CD4-positive, alpha-beta T cell treated with Interleukin-1 beta for 1 hour (primary cell): Measurements from ENCODE around the gene GRIP2.

Source experiments
- DNase-seq, 2 donors: peaks; one replicate each; pipeline ENCODE4 v3.0.0-alpha.2; 2020 to 2022

Gene GRIP2

DNA sequence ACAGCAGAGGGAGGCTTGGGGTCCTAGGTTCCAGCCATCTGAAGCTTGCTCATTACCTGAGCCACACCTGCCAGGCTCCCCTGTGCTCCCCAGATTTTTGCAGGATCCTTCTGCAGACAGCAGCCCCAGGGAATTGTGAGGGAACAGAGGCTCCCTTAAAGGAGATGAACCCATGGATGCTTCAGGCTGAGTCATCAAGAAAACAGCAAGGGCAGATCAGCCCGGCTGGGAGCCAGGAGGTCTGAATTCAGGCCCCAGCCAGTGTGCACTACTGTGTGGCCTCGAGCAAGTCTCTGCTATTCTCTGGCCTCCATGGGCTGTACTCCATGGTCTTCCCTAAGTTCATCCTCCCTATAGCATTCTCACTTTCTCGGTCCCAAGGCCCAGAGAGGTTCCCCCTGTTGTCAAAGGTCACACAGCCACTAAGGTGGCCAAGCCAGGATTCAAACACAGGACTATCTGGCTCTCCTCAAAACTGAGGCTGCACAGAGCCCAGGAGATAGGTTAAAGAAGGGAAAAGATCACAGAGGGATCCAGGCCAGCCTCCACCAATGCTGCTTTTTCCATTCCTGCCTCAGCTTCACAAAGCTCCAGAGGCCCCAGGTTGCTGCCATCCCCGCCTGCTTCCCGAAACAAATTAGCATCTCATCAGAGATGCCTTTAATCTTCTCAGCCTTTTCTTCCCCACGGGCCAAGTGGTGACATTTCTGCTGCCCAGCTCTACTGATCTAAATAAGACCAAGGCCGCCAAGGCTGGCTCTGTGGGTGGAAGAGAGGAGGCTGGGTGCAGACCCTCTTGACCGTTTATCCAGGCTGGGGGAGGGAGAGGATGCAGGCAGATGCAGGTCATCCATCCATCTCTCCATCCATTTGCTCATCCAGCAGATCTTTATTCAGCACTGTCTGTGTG is 21.2 kb upstream of the GRIP2 start:
- no peak for DNase-seq

- no peak for DNase-seq
These were observed 20.0 kb upstream of the GRIP2 start for GRCh38 chr3:14560110-14560509.

GRCh38 chr3:14558029-14558428 is 17.9 kb upstream of the GRIP2 start:
- no peak for DNase-seq

- DNase-seq, result no peak
These were observed 15.7 kb upstream of the GRIP2 start for GRCh38 chr3:14555835-14556234.

GRCh38 chr3:14554715-14555114 is 14.6 kb upstream of the GRIP2 start:
- no peak for DNase-seq

- no peak for DNase-seq
These were observed 13.7 kb upstream of the GRIP2 start for GRCh38 chr3:14553871-14554270.

GRCh38 chr3:14552717-14553116 is 12.6 kb upstream of the GRIP2 start:
- no peak for DNase-seq

GRCh38 chr3:14552041-14552648 is 12.0 kb upstream of the GRIP2 start:
- DNase-seq, result no peak

DNA sequence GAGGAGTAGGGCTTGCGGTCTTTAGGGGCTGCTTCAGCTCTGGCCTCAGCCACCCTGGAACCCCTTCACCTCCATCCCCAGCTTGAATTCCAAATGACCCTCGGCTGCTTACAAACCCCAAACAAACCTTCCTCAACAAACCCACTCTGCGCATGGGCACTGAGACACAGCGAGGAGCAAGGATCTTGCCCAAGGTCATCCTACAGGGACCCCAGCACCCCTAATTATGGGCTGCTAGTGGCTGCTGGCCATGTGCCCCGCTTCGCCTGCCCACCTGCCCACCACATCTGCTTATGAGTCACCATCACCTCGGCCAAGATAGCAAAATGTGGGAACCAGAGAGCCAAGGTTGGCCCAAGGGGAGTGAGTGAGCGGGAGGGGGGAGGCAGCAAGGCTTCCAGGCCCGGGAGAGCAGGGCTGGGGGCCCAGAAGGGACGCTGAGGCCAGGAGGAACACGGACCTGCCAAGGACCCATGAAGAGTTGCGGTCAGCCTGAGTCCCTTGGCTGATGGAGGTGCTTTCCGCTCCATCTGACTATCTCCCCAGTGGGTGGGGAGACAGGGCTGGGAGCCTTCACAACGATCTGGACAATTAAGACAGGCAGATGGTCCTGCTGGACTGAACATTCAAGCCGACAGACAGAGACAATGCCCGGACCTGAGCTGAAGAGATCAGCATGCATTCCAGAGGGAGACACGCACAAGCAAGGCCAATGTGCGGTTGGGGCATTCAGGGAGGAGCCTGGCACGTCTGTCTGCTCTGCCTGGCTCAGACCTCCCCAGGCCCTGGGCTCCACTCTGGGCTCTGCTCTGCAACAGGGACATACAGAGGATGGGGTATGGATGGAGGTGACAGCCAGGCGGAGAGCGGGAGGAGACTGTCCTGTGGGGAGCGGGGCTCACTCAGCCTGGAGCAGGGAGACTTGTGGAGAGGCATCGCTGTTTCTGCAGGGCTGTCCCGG is 10.8 kb upstream of the GRIP2 start:
- no peak for DNase-seq

- no peak for DNase-seq
These were observed 10.0 kb upstream of the GRIP2 start for GRCh38 chr3:14550181-14550580.

DNA sequence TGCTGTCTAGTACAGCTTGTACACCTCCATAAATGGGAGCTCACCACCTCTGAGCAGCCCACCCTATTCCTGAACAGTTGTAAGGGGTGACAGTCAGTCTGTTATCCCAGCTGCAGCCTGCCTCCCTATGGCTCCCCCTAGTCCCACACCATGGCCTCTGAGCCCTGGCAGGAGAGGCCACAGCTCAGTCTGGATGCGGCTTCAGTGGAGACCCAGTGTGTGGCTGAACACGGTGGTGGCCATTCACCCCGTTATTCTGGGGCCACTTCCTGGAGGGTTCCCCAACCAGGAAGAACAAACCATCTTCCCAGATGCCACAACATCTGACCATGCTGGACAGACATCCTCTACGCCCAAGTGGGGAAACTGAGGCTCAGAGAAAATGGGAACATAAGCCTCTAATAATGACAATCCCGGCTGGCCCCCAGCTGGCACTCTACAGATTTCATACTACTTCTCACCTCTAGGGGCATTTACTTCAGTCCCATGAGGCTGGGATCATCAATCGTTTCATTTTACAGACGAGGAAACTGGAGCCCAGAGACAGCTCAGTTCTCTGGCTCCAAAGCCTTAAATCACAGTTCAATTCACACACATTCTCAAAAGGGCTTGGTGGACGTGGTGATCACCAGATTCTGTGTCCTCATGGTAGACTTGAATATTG is 9.2 kb upstream of the GRIP2 start:
- no peak for DNase-seq

GRCh38 chr3:14548321-14548729 is 8.2 kb upstream of the GRIP2 start:
- peak; percentile 15 to 24 for DNase-seq

DNA sequence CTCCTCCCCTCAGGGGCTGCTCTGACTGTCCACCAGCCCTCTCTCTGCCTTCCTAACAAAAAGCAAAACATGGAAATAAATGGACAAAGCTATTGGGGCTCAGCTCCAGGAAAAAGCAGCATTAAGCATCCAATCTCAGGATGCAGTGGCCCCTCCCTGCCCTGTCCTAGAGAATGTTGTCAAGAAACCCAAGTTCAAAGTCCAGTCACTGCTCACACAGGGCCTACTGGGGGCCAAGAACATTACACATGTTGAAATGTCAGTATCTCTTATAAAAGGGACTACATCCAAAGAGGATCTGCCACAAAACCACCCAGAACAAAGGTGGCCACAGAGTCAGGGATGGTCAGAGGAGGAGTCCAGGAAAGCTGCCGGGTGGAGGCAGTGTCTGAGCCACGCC is 7.6 kb upstream of the GRIP2 start:
- DNase-seq, result no peak

DNA sequence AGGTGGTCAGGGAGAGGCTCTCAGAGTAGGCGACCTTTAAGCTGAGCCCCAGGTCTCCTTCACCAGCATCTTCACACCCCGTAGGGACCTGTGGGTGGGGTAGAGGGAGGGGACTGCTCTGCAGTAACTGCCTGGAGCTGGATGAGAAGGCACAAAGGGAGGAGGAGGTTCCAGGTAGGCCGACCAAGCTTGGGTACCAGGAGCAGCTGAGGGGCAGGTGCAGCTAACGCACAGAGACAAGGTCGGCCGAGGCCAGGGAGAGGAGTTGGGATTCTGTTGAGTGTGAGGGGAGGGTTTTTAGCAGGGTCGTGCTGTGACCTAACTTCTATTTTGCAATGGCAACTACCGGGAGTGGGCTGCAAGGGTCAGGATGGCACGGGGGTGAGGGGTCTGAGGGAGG is 5.9 kb upstream of the GRIP2 start:
- no peak for DNase-seq

DNA sequence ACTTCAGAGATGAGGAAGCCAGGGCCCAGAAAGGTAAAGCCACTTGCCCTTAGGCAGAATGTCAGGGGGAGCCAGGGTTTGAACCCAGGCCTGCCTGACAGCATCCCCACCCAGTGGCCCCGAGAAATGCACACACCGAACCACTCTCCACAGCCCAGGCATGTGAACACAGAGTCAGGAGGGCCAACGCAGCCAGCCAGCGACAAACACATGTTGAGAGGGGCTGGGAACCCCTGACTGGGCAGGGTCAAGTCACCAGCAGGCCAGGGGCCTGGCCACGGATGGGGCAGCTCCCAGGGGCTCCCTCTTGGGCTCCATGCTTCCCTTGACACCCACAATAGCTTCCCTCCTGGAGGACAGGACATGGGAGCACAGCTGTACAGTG is 5.1 kb upstream of the GRIP2 start:
- no peak for DNase-seq

DNA sequence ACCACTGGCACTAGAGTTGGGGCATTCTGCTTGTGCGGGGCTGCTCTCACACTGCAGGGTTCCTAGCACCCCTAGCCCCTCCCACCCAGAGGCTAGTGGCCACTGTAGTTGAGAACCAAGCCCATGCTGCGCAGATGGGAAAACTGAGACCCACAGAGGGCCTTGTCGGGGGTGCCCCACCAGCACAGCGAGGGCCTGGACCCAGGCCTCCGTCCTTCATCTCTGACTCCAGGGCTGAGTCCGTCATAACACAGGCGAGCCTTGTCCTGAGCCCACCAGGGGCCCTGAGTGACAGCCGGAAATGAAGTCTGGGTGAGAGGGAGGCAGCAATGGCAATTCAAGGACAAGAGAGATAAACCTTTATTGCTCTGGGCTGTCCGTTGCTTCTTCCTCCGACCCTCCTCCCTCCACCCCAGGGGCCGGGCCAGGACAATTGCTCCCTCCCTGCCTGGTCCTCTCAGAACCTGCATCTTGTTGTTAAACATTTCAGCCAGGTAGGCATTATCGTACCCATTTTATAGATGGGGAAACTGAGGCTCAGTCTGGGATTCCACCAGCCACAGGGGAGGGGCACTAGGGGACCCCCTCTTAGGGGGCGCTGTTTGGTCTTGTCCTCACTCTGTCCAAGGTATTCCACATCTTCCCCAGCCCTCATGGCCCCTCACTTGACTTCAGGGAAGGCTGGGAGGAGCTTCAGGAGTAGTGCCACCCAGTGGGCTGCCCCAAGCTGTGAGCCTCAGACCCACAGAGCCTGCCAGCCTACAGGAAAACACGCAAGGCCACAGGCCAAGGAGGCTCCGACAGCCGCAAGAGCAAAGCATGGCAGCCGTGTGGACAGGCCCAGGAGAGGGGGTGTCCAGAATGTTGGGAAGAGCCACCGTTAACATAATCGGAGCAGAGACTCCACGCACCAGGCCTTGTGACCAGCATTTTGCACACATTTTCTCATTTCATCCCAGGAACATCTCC is 4.4 kb upstream of the GRIP2 start:
- no peak for DNase-seq

GRCh38 chr3:14543446-14543845 is 3.3 kb upstream of the GRIP2 start:
- DNase-seq, result no peak

DNA sequence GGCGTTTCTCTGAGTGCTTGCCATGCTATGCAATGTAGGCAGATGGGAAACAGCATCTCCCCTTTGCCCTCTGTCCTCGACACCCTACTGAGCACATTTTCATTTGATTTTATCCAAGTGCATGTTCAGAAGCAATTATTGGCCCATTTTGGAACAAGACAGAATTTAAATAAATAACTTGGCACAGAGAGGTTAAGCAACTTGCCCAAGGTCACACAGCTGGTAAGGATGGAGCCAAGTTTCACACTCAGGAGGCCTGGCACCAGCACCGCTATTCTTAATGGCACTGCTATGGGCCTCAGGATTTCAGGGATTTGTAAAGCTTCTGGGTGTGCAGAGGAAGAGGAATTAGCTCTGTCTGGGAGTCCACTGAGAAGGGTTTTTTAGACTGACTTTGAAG is 2.5 kb upstream of the GRIP2 start:
- DNase-seq, result no peak

- no peak for DNase-seq
These were observed 1.5 kb upstream of the GRIP2 start for GRCh38 chr3:14541646-14542045.

GRCh38 chr3:14540821-14541385 is 761 bp upstream of the GRIP2 start:
- DNase-seq, result no peak

- no peak for DNase-seq
These were observed 779 bp downstream of the GRIP2 start for GRCh38 chr3:14539384-14539741.
